Posterior vena cava (tissue), 2 donors: ENCODE results near the gene AMBP. TPM values are rescaled to one million over a fixed set of nuclear protein-coding genes. Genes with fewer than 3 reads are reported as not detected.

Experiments used
- DNase-seq: peaks from one replicate; pipeline ENCODE4 v3.0.0-alpha.2; 2020; ENCODE audit warnings: low spot score
- intact Hi-C, 2 donors: fragments of 100-400 bp; cut with DNase I; formaldehyde crosslinking; loops; one replicate each; pipeline versions ENCODE4 v1.14.1 to v1.14.2; 2022 to 2023
- total RNA-seq, 2 donors: library from RNA; stranded (reverse); fragmentation: NEBNext Ultra II Directional; extraction: Animal tissue kit (Norgen Biotek cat#: 25700); gene quantifications; one replicate each; pipeline ENCODE4 v1.2.1, GENCODE V29; 2021
- donor health status: DM: yes; HTN: yes; CAD: no.
- donor health status: DM: yes; HTN: yes; CAD: no.

AMBP gene
- total RNA-seq, 2 donors from 2014 or later: 0.65 TPM; not detected in 1

GRCh38 chr9:114115654-114116125, 37.6 kb upstream of the AMBP start:
- DNase-seq: no peak
- intact Hi-C loops: no loop called here

GRCh38 chr9:114114364-114114763, 36.3 kb upstream of the AMBP start:
- intact Hi-C loops: loop anchor here (5.0 kb wide), 2 partner anchors 38 to 43 kb away; partner anchors contain the start of gene COL27A1 (in 1 of the 2)
- DNase-seq: no peak

GRCh38 chr9:114112778-114113584, 34.9 kb upstream of the AMBP start:
- intact Hi-C loops: loop anchor here (5.0 kb wide), 2 partner anchors 39 to 44 kb away; partner anchors contain the start of gene COL27A1 (in 1 of the 2)
- peak; percentile 97 for DNase-seq

- DNase-seq: peak; percentile 35
- intact Hi-C loops: loop anchor here (5.0 kb wide), 2 partner anchors 40 to 45 kb away; partner anchors contain the start of gene COL27A1 (in 1 of the 2)
These were observed 34.2 kb upstream of the AMBP start for GRCh38 chr9:114112325-114112724.

- no peak for DNase-seq
- intact Hi-C loops: loop anchor here (5.0 kb wide), 2 partner anchors 42 to 47 kb away; partner anchors contain the start of gene COL27A1 (in 1 of the 2)
These were observed 32.1 kb upstream of the AMBP start for GRCh38 chr9:114110180-114110579.

- DNase-seq: peak; percentile 24
- intact Hi-C loops: loop anchor here in 1 of 2 donors (5.0 kb wide), 1 partner anchor 183 kb away; no protein-coding TSS in a partner anchor
These were observed 31.0 kb upstream of the AMBP start for GRCh38 chr9:114109124-114109523.

- intact Hi-C loops: loop anchor here in 1 of 2 donors (5.0 kb wide), 1 partner anchor 184 kb away; no protein-coding TSS in a partner anchor
- DNase-seq: peak; percentile 91
These were observed 30.1 kb upstream of the AMBP start for GRCh38 chr9:114108016-114108833.

GRCh38 chr9:114107286-114108001, 29.3 kb upstream of the AMBP start:
- DNase-seq: peak; percentile 26
- intact Hi-C loops: loop anchor here in 1 of 2 donors (5.0 kb wide), 1 partner anchor 185 kb away; no protein-coding TSS in a partner anchor

GRCh38 chr9:114105236-114105635, 27.1 kb upstream of the AMBP start:
- intact Hi-C loops: loop anchor here in 1 of 2 donors (5.0 kb wide), 1 partner anchor 187 kb away; no protein-coding TSS in a partner anchor
- DNase-seq: no peak

GRCh38 chr9:114102484-114102883, 24.4 kb upstream of the AMBP start:
- intact Hi-C loops: no loop called here
- no peak for DNase-seq

GRCh38 chr9:114100536-114100935, 22.4 kb upstream of the AMBP start:
- no peak for DNase-seq
- intact Hi-C loops: no loop called here

GRCh38 chr9:114099669-114100270, 21.7 kb upstream of the AMBP start:
- DNase-seq: peak; percentile 22
- intact Hi-C loops: no loop called here

- intact Hi-C loops: no loop called here
- DNase-seq: peak; percentile 49
These were observed 21.0 kb upstream of the AMBP start, which contains the start of gene KIF12 for GRCh38 chr9:114098936-114099668. KIF12 (minus strand) TSS chr9:114099292; CDS start chr9:114099276, 16 bp downstream.

GRCh38 chr9:114098021-114098935, 20.2 kb upstream of the AMBP start:
- intact Hi-C loops: no loop called here
- peak; percentile 75 for DNase-seq

- peak; percentile 76 for DNase-seq
- intact Hi-C loops: no loop called here
These were observed 19.5 kb upstream of the AMBP start for GRCh38 chr9:114097613-114098020.

GRCh38 chr9:114096866-114097612, 18.9 kb upstream of the AMBP start:
- DNase-seq: peak; percentile 69
- intact Hi-C loops: no loop called here
